HCT116 (cell line): ENCODE results near the gene WNT7B. TPM values are rescaled to one million over a fixed set of nuclear protein-coding genes. Genes with fewer than 3 reads are reported as not detected.

Experiments
- ATAC-seq: fragments of 200-7000 bp; cut with Tn5 transposase; 2 replicates; pipeline ENCODE4 v1.9.1; 2020; ENCODE audit warnings: mild to moderate bottlenecking, moderate library complexity
- Bru-seq: library from RNA; stranded (reverse); fragments of 400-500 nt; gene quantifications from one replicate; lab custom pipeline; 2021; lab: Mats Ljungman, UMichigan
- BruChase-seq, 2 experiments: library from RNA; stranded (reverse); fragments of 400-500 nt; gene quantifications; one replicate each; lab custom pipeline; 2021; lab: Mats Ljungman, UMichigan
- BruUV-seq: library from RNA; stranded (reverse); fragments of 400-500 nt; replicated peaks from 2 replicates; lab custom pipeline; 2021; lab: Mats Ljungman, UMichigan
- CTCF ChIA-PET: fragments of 300-600 bp; sonication (Branson Sonifier 250); formaldehyde crosslinking; loops from one replicate; lab custom pipeline; 2021; ENCODE audit warnings: antibody characterized with exemption; lab: Charles Lee
- POLR2A ChIA-PET: fragments of 300-600, 350-600 bp; sonication (Branson Sonifier 250); formaldehyde crosslinking; loops from one replicate; lab custom pipeline; 2021; ENCODE audit warnings: antibody characterized with exemption; lab: Charles Lee
- RAD21 ChIA-PET, 2 experiments: fragments of 300-600 bp; sonication (Branson Sonifier 250); formaldehyde crosslinking; loops; one replicate each; lab custom pipeline; 2023; ENCODE audit warnings: low total read pairs in 2 of 2; ENCODE audit not compliant: uncharacterized antibody in 2 of 2, unreplicated experiment in 2 of 2, low non-redundant PET in 1 of 2; lab: Charles Lee
- DNase-seq: peaks from one replicate; pipeline ENCODE4 v3.0.0-alpha.2; 2010; ENCODE audit warnings: low read depth, low spot score
- H2AFZ ChIP-seq: fragments of 200-600 bp; shearing (Covaris generic), sonication (generic); 2 replicates; pipeline ENCODE4 v1.6.1; 2017; ENCODE audit warnings: low read depth, mixed run types, mixed read lengths, antibody characterized with exemption, low read length; ENCODE audit not compliant: poor library complexity, severe bottlenecking
- H3K27ac ChIP-seq: 2 replicates; pipeline ENCODE4 v1.5.1; 2012; ENCODE audit warnings: low read depth, low read length
- H3K27me3 ChIP-seq: fragments of 200-600 bp; sonication (generic); 2 replicates; pipeline ENCODE4 v1.6.1; 2016; ENCODE audit warnings: mixed run types, low read length, mixed read lengths; ENCODE audit not compliant: insufficient read depth
- H3K36me3 ChIP-seq, 2 experiments: fragments of 200-500 bp in 1 of 2; fragments of 200-600 bp in 1 of 2; sonication (Bioruptor generic) in 1 of 2; sonication (generic) in 1 of 2; 2 replicates each; pipeline versions ENCODE4 v1.5.1 to v1.6.1; 2014 to 2016; ENCODE audit warnings: low read length in 2 of 2, inconsistent platforms in 1 of 2, mixed read lengths in 1 of 2, mixed run types in 1 of 2; ENCODE audit not compliant: insufficient read depth in 2 of 2, control insufficient read depth in 1 of 2
- H3K4me1 ChIP-seq, 2 experiments: fragments of 200-600 bp in 1 of 2; sonication (generic) in 1 of 2; 2 replicates each; pipeline versions ENCODE4 v1.5.1 to v1.6.1; 2012 to 2017; ENCODE audit warnings: low read length in 2 of 2, inconsistent platforms in 1 of 2, mild to moderate bottlenecking in 1 of 2, mixed read lengths in 1 of 2, mixed run types in 1 of 2, moderate library complexity in 1 of 2; ENCODE audit not compliant: insufficient read depth in 2 of 2, control insufficient read depth in 1 of 2
- H3K4me2 ChIP-seq: fragments of 200-600 bp; sonication (generic); 2 replicates; pipeline ENCODE4 v1.6.1; 2017; ENCODE audit warnings: mixed run types, low read length, mixed read lengths
- H3K4me3 ChIP-seq, 2 experiments: fragments of 200-600 bp in 1 of 2; sonication (generic) in 1 of 2; replicated peaks in 1 of 2; 2 replicates each; pipeline ENCODE4 v1.5.1; 2011 to 2016; ENCODE audit warnings: low read length in 2 of 2, control low read depth in 1 of 2, low read depth in 1 of 2, mild to moderate bottlenecking in 1 of 2, mixed read lengths in 1 of 2, mixed run types in 1 of 2
- H3K79me2 ChIP-seq: fragments of 200-600 bp; sonication (generic); 2 replicates; pipeline ENCODE4 v1.6.1; 2017; ENCODE audit warnings: mild to moderate bottlenecking, mixed run types, low read length, moderate library complexity, mixed read lengths; ENCODE audit not compliant: insufficient read depth
- H3K9ac ChIP-seq: fragments of 200-600 bp; sonication (generic); 2 replicates; pipeline ENCODE4 v1.6.1; 2016; ENCODE audit warnings: low read length, mixed read lengths
- H3K9me2 ChIP-seq: fragments of 200-600 bp; sonication (generic), shearing (Covaris generic); 2 replicates; pipeline ENCODE4 v1.6.1; 2017; ENCODE audit warnings: mixed run types, mild to moderate bottlenecking, moderate library complexity; ENCODE audit not compliant: insufficient read depth
- H3K9me3 ChIP-seq, 2 experiments: fragments of 200-500 bp in 1 of 2; fragments of 200-600 bp in 1 of 2; sonication (Bioruptor generic) in 1 of 2; sonication (generic) in 1 of 2; 2 replicates each; pipeline ENCODE4 v1.6.1; 2014 to 2017; ENCODE audit warnings: low read length in 2 of 2, mixed read lengths in 2 of 2, inconsistent platforms in 1 of 2, low read depth in 1 of 2, mild to moderate bottlenecking in 1 of 2, mixed run types in 1 of 2, moderate library complexity in 1 of 2; ENCODE audit not compliant: control insufficient read depth in 1 of 2, insufficient read depth in 1 of 2
- H4K20me1 ChIP-seq: fragments of 200-600 bp; sonication (generic), shearing (Covaris generic); 2 replicates; pipeline ENCODE4 v1.6.1; 2017; ENCODE audit warnings: mixed run types, mild to moderate bottlenecking, moderate library complexity; ENCODE audit not compliant: insufficient read depth
- CTCF ChIP-seq, 3 experiments: fragments of 200-600 bp in 1 of 3; sonication (generic) in 1 of 3; IDR thresholded peaks in 2 of 3; conservative IDR thresholded peaks in 1 of 3; 2 replicates each; pipeline ENCODE4 v1.5.1; 2012 to 2017; ENCODE audit warnings: low read depth in 2 of 3, low read length in 2 of 3, antibody characterized with exemption in 1 of 3, borderline replicate concordance in 1 of 3, control low read depth in 1 of 3, mild to moderate bottlenecking in 1 of 3, mixed read lengths in 1 of 3, mixed run types in 1 of 3, moderate library complexity in 1 of 3; ENCODE audit not compliant: insufficient read depth in 1 of 3
- ELF1 ChIP-seq: IDR thresholded peaks from 2 replicates; pipeline ENCODE4 v1.6.1; 2012; ENCODE audit warnings: low read depth, borderline replicate concordance
- POLR2AphosphoS5 ChIP-seq: IDR thresholded peaks from 2 replicates; pipeline ENCODE4 v1.6.1; 2011; ENCODE audit warnings: mild to moderate bottlenecking, low read depth, low read length, moderate library complexity
- SP1 ChIP-seq: IDR thresholded peaks from 2 replicates; pipeline ENCODE4 v1.6.1; 2012; ENCODE audit warnings: low read depth
- ZBTB33 ChIP-seq: IDR thresholded peaks from 2 replicates; pipeline ENCODE4 v1.6.1; 2011; ENCODE audit warnings: mild to moderate bottlenecking, low read length, moderate library complexity; ENCODE audit not compliant: insufficient replicate concordance; ENCODE audit errors: extremely low read depth
- ZFX ChIP-seq: fragments of 450-650 bp; IDR thresholded peaks from 2 replicates; pipeline ENCODE4 v1.6.1; 2017
- intact Hi-C: fragments of 100-400 bp; cut with micrococcal nuclease; formaldehyde crosslinking; loops from 2 replicates; pipeline ENCODE4 v1.10.0; 2022
- long read RNA-seq: library from polyadenylated mRNA; unstranded; transcript quantifications from one replicate; pipeline ENCODE4 v2.0.0, GENCODE V29; 2021; ENCODE audit not compliant: unreplicated experiment
- polyA plus RNA-seq: library from polyadenylated mRNA; unstranded; fragments of >200 nt; gene quantifications from 2 replicates; pipeline ENCODE4 v1.2.1, GENCODE V29; 2012; ENCODE audit warnings: missing spikeins
- total RNA-seq: library from RNA; stranded (reverse); gene quantifications from one replicate; pipeline ENCODE4 v1.2.1, GENCODE V29; 2021; ENCODE audit not compliant: unreplicated experiment

WNT7B gene
- total RNA-seq (10.5 TPM), Bru-seq, nascent RNA (percentile 40 among the genes with signal in this experiment), BruChase-seq, experiment 1, labeled RNA remaining after a 6-hour chase (percentile 45 among the genes with signal in this experiment), BruChase-seq, experiment 2, labeled RNA remaining after a 2-hour chase (percentile 37 among the genes with signal in this experiment)
- 12.9 and 15.2 TPM in 2 replicates for polyA plus RNA-seq
- long read RNA-seq, transcript WNT7B-201 (4 exons, 3,919 nt), result major isoform, 6 of 12 reads
- long read RNA-seq, partial matches to known transcripts, result 1 of 12 reads
- long read RNA-seq, other reads (novel, unspliced or antisense), result 5 of 12 reads

- intact Hi-C loops, result loop anchor here (1.0 kb wide), 1 partner anchor 332 kb away; no protein-coding TSS in a partner anchor
- no TSS peak for BruUV-seq
- ATAC-seq, result peak; percentile 58
- H2AFZ ChIP-seq, result no peak within 1 kb of the TSS
- ChIA-PET POLR2A (interaction anchor here (0.6 to 0.9 kb wide), 6 partner anchors 248 to 598 kb away, joined by 3 to 6 read pairs (median 4); no protein-coding TSS in a partner anchor), RAD21 (interaction anchor here (0.6 to 0.7 kb wide), 6 partner anchors 10 to 530 kb away, joined by 3 to 4 read pairs (median 3); no protein-coding TSS in a partner anchor)
- H3K4me3 ChIP-seq, result peak within 1 kb of the TSS; percentile 59 to 78
- H3K27ac ChIP-seq, result peak within 1 kb of the TSS; percentile 35; the same call in 1 of the 2 replicates
- H3K9me3 ChIP-seq, result peaks cover 0 to 8% of the 10 kb centered on the region in 2 experiments; a peak in 1 of 4 replicates
- no peaks in the 10 kb centered on the region for H3K27me3 ChIP-seq
- H3K4me1 ChIP-seq, result peaks cover 18 to 44% of the 10 kb centered on the region in 2 experiments
- no peaks in the 10 kb centered on the region for H3K36me3 ChIP-seq
- no peaks in the 10 kb centered on the region for H4K20me1 ChIP-seq
- no peaks in the 10 kb centered on the region for H3K9me2 ChIP-seq
- no peaks in the 10 kb centered on the region for H3K79me2 ChIP-seq
- TF ChIP-seq ZFX (no peak), POLR2AphosphoS5 (peak; percentile 73)
- TF ChIP-seq, all 23 proteins: peak for 1
- DNase-seq, result peak; percentile 33
- Histone ChIP-seq H3K9ac (peak within 1 kb of the TSS; percentile 54), H3K4me2 (peak within 1 kb of the TSS; percentile 98)
- CTCF ChIA-PET, result interaction anchor here (0.6 to 1.1 kb wide), 10 partner anchors 111 to 535 kb away, joined by 3 to 5 read pairs (median 3); no protein-coding TSS in a partner anchor
Observed at GRCh38 chr22:45977003-45977411, at the start of gene WNT7B. TSS of gene WNT7B (minus strand) at chr22:45977162. CDS start at chr22:45976754, 408 bp downstream.

GRCh38 chr22:46025973-46026898, 49.3 kb upstream of the WNT7B start:
- no peak overlapping the region for H3K9ac ChIP-seq

More at GRCh38 chr22:46025973-46026898, 49.3 kb upstream of the WNT7B start:
- Histone ChIP-seq H4K20me1 (no peaks in the 10 kb centered on the region), H3K4me3 (no peak overlapping the region), H3K27ac (no peak overlapping the region), H3K4me1 (peaks cover 5 to 16% of the 10 kb centered on the region in 2 experiments; a peak in 2 of 4 replicates), H3K9me2 (no peaks in the 10 kb centered on the region), H3K9me3 (no peaks in the 10 kb centered on the region), H2AFZ (no peak overlapping the region), H3K79me2 (no peaks in the 10 kb centered on the region), H3K27me3 (no peaks in the 10 kb centered on the region), H3K4me2 (no peak overlapping the region), H3K36me3 (no peaks in the 10 kb centered on the region)
- ATAC-seq, result no peak
- BruUV-seq, result no TSS peak
- POLR2A ChIA-PET, result interaction anchor here (1.0 kb wide), 1 partner anchor 9 kb away, joined by 5 read pairs; no protein-coding TSS in a partner anchor
- no peak for DNase-seq
- CTCF ChIA-PET, result interaction anchor here (0.7 kb wide), 1 partner anchor 12 kb away, joined by 3 read pairs; no protein-coding TSS in a partner anchor
- TF ChIP-seq ZBTB33 (no peak), CTCF (IDR thresholded peaks at IDR 0.05 in 2 of 3, conservative IDR thresholded peaks at IDR 0.05 in 1 of 3; ENCODE audit: borderline replicate concordance in 1 of 3, insufficient read depth in 1 of 3, low read depth in 2 of 3, low read length in 2 of 3) (no peak), ELF1 (no peak), SP1 (no peak), POLR2AphosphoS5 (no peak)
- intact Hi-C loops, result no loop called here
- RAD21 ChIA-PET, result no interaction called here
